Measurements from ENCODE around the gene SRRM5.
"Not testable (repeated sequence)": the region's sequence is repeated elsewhere in the genome, so short reads cannot be mapped to it uniquely, and the experiment has no call there.

The SRRM5 gene, protein sequence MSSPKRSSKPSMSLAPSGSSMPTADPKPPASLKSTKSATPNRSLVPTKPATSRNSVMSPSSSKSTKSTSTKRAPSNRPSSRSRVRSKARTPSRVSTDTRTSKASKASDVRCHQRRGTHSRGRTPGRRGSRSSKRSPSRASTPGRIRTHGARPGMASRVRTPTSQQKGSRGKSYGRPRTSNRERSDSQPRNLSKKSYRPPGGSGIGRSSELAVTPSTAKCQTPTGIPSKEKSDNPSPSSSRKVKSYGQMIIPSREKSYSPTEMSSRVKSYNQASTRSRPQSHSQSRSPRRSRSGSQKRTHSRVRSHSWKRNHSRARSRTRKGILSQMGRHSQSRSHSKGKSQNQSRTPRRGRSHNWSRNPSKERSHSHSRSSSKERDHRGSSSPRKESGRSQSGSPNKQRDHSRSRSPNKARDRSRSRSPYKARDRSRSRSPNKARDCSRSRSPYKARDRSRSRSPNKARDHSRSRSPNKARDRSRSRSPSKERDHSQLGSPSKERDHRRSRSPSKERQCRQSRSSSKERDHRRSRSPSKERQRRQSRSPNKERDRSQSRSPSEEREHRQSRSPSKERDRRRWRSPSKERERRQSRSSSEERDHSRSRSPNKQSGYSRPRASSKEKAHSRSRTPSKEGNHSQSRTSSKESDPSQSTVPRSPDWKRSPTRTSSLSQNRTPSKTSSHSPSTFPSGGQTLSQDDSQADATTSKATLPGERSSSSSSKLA

DNA sequence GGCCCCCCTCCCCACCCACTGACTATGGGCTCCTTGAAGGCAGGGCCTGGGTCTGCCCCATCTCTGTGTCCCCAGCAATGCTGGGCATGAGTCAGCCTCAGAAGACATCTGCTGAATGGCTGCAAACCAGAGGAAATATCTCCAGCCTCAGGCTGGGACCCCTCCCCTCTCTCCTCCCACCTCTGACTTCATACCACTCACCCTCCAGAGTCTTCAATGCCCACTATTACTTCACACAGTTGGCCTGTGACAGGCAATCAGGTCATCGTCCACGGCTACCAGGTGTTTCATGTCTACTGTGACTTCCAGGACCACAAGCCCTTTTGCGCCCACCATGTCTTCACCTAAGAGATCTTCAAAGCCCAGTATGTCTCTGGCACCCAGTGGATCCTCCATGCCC is at the start of gene SRRM5:
Gene SRRM5 (plus strand): TSS at position 301 of the 400 bp plus-strand sequence. CDS start 34 bp downstream, at position 335.
- no peak for DNase-seq

DNA sequence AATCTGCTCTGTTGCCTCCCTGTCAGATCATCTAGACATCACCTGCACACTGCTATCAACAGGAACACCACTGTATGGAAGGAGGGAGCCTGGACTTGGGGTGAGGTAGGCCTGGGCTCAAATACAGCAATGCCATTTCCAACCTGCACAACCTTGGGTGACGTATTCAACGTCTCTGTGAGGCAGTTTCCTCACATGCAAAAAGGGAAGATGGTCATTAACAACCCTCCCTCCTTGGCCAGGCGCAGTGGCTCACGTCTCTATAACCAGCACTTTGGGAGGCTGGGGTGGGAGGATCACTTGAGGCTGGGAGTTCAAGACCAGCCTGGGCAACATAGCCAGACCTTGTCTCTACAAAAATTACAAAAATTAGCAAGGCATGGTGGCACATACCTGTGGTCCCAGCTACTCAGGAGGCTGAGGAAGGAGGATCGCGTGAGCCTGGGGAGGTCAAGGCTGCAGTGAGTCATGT is 49.6 kb upstream of the SRRM5 start:
- DNase-seq = no peak

DNA sequence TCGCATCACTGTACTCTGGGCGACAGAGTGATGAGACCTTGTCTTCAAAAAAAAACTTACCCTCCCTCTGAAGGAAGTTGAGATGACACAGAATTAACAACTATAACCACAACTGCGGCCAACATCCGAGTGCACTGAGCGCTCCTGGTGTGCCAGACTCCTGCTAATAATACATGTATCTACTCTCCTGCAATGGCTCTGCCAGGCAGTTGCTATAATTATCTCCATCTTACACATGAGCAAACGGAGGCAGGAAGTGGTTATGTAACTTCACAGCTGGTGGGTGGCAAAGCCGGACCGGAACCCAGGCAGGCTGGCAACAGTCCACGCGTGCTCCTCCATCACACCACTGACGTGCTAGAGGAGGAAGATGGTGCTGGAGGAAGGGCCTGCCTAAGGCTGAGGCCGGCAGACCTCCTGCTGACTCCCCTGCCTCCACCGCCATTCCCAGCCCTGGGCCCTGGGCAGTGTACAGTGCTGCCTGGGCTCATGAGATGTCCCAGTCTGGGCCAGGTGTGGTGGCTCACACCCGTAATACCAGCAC is 49.1 kb upstream of the SRRM5 start:
- DNase-seq = no peak

DNA sequence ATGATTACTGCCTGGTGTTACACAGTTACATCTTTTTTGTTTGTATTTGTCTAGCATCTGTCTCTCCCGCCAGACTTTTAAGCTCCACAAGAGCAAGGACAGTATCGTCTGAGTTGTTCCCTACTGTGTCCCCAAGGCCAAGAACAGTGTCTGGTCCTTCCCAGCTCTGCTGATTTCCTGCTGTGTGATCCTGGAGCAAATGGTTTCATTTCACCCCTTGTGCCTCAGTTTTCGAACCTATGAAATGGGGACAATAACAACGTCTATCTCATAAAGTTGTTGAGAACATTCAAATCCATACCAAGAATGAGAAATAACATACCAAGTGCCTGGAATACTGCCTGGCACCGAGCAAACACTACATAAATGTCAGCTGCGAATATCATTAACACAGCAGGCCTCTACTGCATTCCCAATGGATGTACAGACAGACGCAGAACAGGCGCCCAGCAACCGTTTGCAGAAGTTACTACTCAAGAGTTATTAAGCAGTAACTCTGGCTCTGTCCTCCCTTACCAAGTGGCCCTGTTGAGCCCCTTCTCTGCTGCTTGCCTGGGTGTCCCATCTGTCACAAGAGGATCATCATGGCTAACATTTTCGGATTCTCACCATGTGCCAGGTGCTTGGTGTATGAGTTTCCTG is 48.0 kb upstream of the SRRM5 start:
- DNase-seq = no peak

DNA sequence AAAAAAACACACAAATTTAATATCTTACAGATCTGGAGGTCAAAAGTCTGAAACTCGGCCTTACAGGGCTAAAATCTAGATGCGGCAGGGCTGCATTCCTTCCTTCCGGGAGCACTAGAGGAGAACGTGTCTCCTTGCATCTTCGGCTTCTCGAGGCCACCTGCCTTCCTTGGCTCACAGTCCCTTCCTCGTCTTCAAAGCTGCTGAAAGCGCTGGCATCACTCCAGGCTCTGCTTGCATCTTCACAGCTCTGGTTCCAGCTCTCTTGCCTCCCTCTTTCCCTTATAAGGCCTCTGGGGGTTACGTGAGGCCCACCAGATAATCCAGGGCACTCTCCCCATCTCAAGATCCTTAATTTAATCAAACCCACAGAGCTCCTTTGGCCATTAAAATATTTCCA is 47.1 kb upstream of the SRRM5 start:
- DNase-seq = no peak

DNA sequence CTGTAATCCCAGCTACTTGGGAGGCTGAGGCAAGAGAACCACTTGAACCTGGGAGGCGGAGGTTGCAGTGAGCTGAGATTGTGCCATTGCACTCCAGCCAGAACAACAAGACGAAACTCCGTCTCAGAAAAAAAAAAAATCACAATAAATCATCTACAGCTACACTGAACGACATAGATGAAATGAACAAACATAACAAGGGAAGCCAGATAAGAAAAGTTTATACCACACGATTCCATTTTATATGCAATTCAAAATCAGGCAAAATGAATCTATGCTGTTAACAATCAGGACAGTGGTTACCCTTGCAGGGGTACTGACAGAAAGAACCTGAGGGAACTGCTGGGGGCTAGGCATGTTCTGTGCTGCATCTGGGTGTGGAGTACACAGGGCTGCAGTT is 42.2 kb upstream of the SRRM5 start:
- no peak for DNase-seq

- DNase-seq = no peak
Observed at GRCh38 chr19:43570174-43570791, 41.6 kb upstream of the SRRM5 start.

- no peak for DNase-seq
Observed at GRCh38 chr19:43572171-43572588, 39.7 kb upstream of the SRRM5 start.

GRCh38 chr19:43574424-43575155 is 37.3 kb upstream of the SRRM5 start:
- no peak for DNase-seq

DNA sequence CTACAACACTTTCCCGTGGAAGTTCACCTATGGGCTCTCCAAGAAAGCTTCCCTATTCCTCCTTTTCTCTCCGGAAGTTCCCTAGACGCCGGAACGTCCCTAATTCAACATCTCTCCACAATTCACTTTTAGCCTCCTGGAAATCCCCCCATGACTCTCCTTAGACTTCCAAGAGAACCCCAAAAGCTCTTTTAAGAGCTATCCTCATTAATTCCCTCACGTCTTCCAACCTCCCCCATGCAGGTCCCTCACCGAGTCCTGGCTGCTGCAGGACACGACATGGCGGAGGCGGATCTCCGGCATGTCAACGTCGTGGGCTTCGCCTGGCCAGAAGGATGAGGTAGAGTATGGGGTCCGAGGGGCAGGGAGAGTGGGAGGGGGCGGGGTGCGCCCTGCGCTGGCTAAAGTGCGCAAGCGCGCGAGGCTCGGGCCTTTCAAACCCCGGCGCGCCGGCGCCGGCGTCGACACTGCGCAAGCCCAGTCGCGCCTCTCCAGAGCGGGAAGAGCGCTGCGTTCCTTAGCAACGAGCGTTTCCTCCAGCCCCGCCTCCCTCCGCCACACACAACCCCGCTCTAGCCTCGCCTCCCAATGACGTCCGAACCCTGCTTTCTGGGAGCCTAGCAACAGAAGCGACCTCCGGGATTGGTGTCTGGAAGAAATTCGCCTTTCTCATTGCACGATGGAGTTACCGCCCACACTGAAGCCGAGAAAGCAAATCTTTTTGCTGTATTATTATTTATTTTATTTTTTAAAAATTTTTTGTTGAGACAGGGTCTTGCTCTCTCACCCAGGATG is 36.5 kb upstream of the SRRM5 start, which contains the start of the genes PINLYP and XRCC1:
Gene PINLYP (plus strand): TSS at position 646 of the 795 bp plus-strand sequence. CDS start 1,391 bp downstream, outside the sequence.
Gene XRCC1 (minus strand): TSS at position 372 of the 795 bp plus-strand sequence. CDS start 69 bp downstream, at position 303.
- DNase-seq = peak; percentile 97

DNA sequence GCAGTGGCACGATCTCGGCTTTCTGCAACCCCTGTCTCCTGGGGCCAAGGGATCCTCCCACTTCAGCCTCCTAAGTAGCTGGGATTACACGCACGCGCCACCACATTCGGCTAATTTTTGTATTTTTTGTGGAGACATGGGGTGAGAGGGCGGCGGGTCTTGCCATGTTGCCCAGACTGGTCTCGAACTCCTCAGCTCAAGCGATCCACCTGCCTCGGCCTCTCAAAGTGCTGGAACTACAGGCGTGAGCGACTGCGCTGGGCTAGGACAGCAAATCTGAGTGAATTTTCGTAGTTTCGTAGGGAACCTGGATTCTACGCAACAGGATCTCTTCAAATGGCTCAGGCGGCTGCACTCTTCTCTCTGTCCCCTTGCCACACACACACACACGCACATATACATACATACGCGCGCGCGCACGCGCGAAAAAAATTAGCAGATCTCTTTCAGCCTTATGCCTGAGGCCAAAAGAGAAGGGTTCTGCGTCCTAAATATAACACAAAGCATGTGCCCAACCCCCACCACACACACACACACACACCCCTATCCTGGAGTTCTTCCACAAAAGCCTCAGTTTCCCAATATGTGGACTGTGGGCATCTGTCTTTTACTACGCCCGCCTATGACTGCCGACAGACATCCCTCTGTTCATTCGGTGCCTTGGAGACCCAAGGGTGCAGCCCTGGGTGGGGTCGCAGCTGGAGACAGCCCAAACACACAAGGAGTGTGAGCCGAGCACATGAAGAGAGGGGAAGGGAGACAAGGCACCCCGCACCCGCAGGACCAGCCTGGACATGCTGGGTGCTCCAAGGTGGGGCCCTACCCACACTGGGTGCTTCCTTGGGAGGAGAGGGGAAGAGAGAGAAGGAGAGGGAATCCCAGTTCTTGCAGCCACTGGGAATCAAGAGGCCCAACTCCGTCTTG is 35.7 kb upstream of the SRRM5 start:
- DNase-seq = no peak

- no peak for DNase-seq
Observed at GRCh38 chr19:43578787-43579186, 33.1 kb upstream of the SRRM5 start.

- no peak for DNase-seq
Observed at GRCh38 chr19:43581467-43581866, 30.4 kb upstream of the SRRM5 start.

DNA sequence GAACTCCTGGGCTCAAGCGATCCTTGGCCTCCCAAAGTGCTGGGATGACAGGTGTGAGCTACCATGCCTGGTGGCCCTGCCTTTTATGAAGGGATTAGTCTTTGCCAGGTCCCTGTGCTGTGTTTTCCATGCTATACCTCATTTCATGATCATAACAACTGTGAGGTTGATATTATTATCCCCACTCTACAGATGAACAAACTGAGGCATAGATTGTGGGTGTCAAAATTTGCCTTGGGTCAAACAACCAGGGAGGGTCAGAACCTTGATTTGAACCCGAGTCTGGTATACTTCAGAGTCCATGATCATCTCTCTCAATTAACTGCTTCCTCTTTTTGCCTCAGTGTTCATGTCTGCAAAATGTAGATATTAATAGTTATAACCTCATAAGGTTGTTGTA is 29.4 kb upstream of the SRRM5 start:
- no peak for DNase-seq

- DNase-seq = no peak
Observed at GRCh38 chr19:43584484-43584883, 27.4 kb upstream of the SRRM5 start.

- DNase-seq = no peak
Observed at GRCh38 chr19:43586346-43586745, 25.5 kb upstream of the SRRM5 start.

- not testable (repeated sequence) for DNase-seq
Observed at GRCh38 chr19:43587029-43587428, 24.9 kb upstream of the SRRM5 start.

DNA sequence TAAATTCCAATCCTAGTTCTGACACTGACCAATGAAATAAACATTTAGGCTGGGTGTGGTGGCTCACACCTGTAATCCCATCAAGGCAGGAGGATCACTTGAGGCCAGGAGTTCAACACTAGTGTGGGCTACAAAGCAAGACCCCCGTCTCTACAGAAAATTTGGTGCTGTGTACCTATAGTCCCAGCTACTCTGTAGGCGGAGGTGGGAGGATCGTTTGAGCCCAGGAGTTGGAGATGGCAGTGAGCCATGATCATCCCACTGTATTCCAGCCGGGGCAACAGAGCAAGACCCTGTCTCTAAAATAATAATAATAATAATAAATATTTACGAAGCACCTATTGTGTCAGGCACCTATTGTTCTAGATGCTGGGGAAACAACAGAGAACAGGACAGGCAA is 22.6 kb upstream of the SRRM5 start:
- no peak for DNase-seq

GRCh38 chr19:43589678-43590077 is 22.2 kb upstream of the SRRM5 start:
- DNase-seq = no peak

Data from retina (tissue), 1 donor.